Tongue (tissue), 2 donors: Measurements from ENCODE around the gene IP6K3. TPM values are rescaled to one million over a fixed set of nuclear protein-coding genes. Genes with fewer than 3 reads are reported as not detected.
A peak's percentile ranks its signal among the peaks of the same experiment; 100 is the strongest.

Experiments
- DNase-seq: peaks from one replicate; pipeline ENCODE4 v3.0.0-alpha.2; 2015
- total RNA-seq: library from RNA; depleted of rRNA; stranded (reverse); fragments of >200 nt; gene quantifications from one replicate; pipeline ENCODE4 v1.2.3, GENCODE V29; 2014

The IP6K3 gene
- total RNA-seq, 1 donor from 2014 or later = 41.4 TPM

- DNase-seq = no peak
Observed at GRCh38 chr6:33777398-33778388, 31.0 kb upstream of the IP6K3 start.

- DNase-seq = no peak
Observed at GRCh38 chr6:33776764-33777163, 30.1 kb upstream of the IP6K3 start.

- DNase-seq = no peak
Observed at GRCh38 chr6:33776186-33776585, 29.5 kb upstream of the IP6K3 start.

GRCh38 chr6:33774774-33775173 lies 28.1 kb upstream of the IP6K3 start:
- no peak for DNase-seq

GRCh38 chr6:33772902-33773472 lies 26.3 kb upstream of the IP6K3 start:
- DNase-seq = no peak

GRCh38 chr6:33772082-33772830 lies 25.6 kb upstream of the IP6K3 start:
- no peak for DNase-seq

- DNase-seq = peak; percentile 88
Observed at GRCh38 chr6:33771146-33772081, 24.7 kb upstream of the IP6K3 start.

- no peak for DNase-seq
Observed at GRCh38 chr6:33770833-33771145, 24.1 kb upstream of the IP6K3 start.

- DNase-seq = peak; percentile 41
Observed at GRCh38 chr6:33770124-33770832, 23.6 kb upstream of the IP6K3 start.

- peak; percentile 17 for DNase-seq
Observed at GRCh38 chr6:33769248-33769821, 22.6 kb upstream of the IP6K3 start.

- DNase-seq = peak; percentile 80
Observed at GRCh38 chr6:33768644-33769120, 22.0 kb upstream of the IP6K3 start.

- no peak for DNase-seq
Observed at GRCh38 chr6:33766921-33767907, 20.5 kb upstream of the IP6K3 start.

- DNase-seq = no peak
Observed at GRCh38 chr6:33765368-33765767, 18.7 kb upstream of the IP6K3 start.

GRCh38 chr6:33764036-33764435 lies 17.3 kb upstream of the IP6K3 start:
- no peak for DNase-seq

GRCh38 chr6:33763483-33763882 lies 16.8 kb upstream of the IP6K3 start:
- DNase-seq = no peak

GRCh38 chr6:33762713-33763112 lies 16.0 kb upstream of the IP6K3 start:
- DNase-seq = no peak

GRCh38 chr6:33761922-33762629 lies 15.4 kb upstream of the IP6K3 start:
- peak; percentile 62 for DNase-seq

- no peak for DNase-seq
Observed at GRCh38 chr6:33761581-33761921, 14.8 kb upstream of the IP6K3 start.
